ENCODE results near the gene PGAP6. TPM values are rescaled to one million over a fixed set of nuclear protein-coding genes. Genes with fewer than 3 reads are reported as not detected.

The PGAP6 gene
- total and polyA plus RNA-seq, 2 of the 4 experiments (the other 2 are of a cell fraction): 49.1 to 124 TPM

GRCh38 chr16:398561-399339 lies 17.0 kb upstream of the PGAP6 start:
- in situ Hi-C loops (cut with MboI; ENCODE audit: low sequenced_read_pairs) (loop anchor here (10.0 kb wide), 1 partner anchor 246 kb away; the partner anchor contains the start of genes MCRIP2 and WDR90), dilution Hi-C loops (cut with HindIII; ENCODE audit: low sequenced_read_pairs, unreplicated experiment) (no loop called here), intact Hi-C loops (cut with micrococcal nuclease) (loop anchor here (10.0 kb wide), 1 partner anchor 86 kb away; no protein-coding TSS in a partner anchor)
- Histone ChIP-seq H3K27ac (ENCODE audit: insufficient read depth, low read length) (no peak overlapping the region), H3K36me3 (ENCODE audit: control insufficient read depth, insufficient read depth, low read length) (peaks cover 19% of the 10 kb centered on the region), H2AFZ (replicated peaks; ENCODE audit: low read length, poor library complexity) (no peak overlapping the region), H3K4ac (ENCODE audit: low read depth, low read length) (peak overlapping the region; percentile 2; the same call in 1 of the 2 replicates), H3K9me3 (ENCODE audit: control insufficient read depth, insufficient read depth, low read length) (no peaks in the 10 kb centered on the region), H2BK20ac (ENCODE audit: low read depth, low read length) (no peak overlapping the region), H3K4me1 (ENCODE audit: control insufficient read depth, insufficient read depth, low read length) (peaks cover 4% of the 10 kb centered on the region), H2AK5ac (ENCODE audit: low read depth, low read length) (no peak overlapping the region; the same call in 1 of the 2 replicates), H2BK15ac (ENCODE audit: low read depth, low read length) (no peak overlapping the region), H3K27me3 (ENCODE audit: control insufficient read depth, insufficient read depth, low read length) (no peaks in the 10 kb centered on the region), H2BK120ac (ENCODE audit: low read depth, low read length) (no peak overlapping the region), H3K79me1 (ENCODE audit: low read depth in 1 of 2, low read length in 2 of 2) (peaks cover 4 to 43% of the 10 kb centered on the region in 2 experiments), H4K5ac (ENCODE audit: low read depth, low read length) (no peak overlapping the region), H2BK5ac (ENCODE audit: low read depth, low read length, poor library complexity, severe bottlenecking) (no peak overlapping the region), H3K18ac (ENCODE audit: low read depth, low read length) (no peak overlapping the region), H4K20me1 (ENCODE audit: insufficient read depth, low read length) (peaks cover 15% of the 10 kb centered on the region; the same call in 1 of the 2 replicates), H3K4me2 (ENCODE audit: low read depth, low read length) (no peak overlapping the region), H3K23ac (ENCODE audit: low read depth, low read length) (no peak overlapping the region), H3K14ac (replicated peaks; ENCODE audit: low read depth, low read length) (no peak overlapping the region), H3K9ac (ENCODE audit: low read depth, low read length) (no peak overlapping the region), H3K56ac (ENCODE audit: extremely low read depth, insufficient read depth, low read length) (no peak overlapping the region), H3K9me1 (ENCODE audit: insufficient read depth, low read length) (0 out of 2 replicates have a peak, but pooled peaks cover 7% of the 10 kb centered on the region), H4K8ac (ENCODE audit: low read depth in 2 of 2, low read length in 2 of 2) (no peak overlapping the region), H4K91ac (ENCODE audit: insufficient read depth, low read depth, low read length) (no peak overlapping the region), H2AK9ac (replicated peaks; ENCODE audit: low read depth, low read length, poor library complexity) (peak overlapping the region; percentile 89), H3K4me3 (ENCODE audit: insufficient read depth, low read depth, low read length) (no peak overlapping the region)
- 75% methylated on average over 9 of the region's 24 CpGs; no CpG with 5 or more reads in 1 of the 2 experiments for WGBS, 2 experiments (ENCODE audit: extremely low coverage in 2 of 2, insufficient read length in 1 of 2)
- POLR2A ChIA-PET (ENCODE audit: unreplicated experiment): no interaction called here
- no TSS peak for BruUV-seq (replicated peaks)
- TF ChIP-seq CHD1 (IDR thresholded peaks at IDR 0.05; ENCODE audit: low read depth, low read length): no peak
- TF ChIP-seq, protein P1, sequence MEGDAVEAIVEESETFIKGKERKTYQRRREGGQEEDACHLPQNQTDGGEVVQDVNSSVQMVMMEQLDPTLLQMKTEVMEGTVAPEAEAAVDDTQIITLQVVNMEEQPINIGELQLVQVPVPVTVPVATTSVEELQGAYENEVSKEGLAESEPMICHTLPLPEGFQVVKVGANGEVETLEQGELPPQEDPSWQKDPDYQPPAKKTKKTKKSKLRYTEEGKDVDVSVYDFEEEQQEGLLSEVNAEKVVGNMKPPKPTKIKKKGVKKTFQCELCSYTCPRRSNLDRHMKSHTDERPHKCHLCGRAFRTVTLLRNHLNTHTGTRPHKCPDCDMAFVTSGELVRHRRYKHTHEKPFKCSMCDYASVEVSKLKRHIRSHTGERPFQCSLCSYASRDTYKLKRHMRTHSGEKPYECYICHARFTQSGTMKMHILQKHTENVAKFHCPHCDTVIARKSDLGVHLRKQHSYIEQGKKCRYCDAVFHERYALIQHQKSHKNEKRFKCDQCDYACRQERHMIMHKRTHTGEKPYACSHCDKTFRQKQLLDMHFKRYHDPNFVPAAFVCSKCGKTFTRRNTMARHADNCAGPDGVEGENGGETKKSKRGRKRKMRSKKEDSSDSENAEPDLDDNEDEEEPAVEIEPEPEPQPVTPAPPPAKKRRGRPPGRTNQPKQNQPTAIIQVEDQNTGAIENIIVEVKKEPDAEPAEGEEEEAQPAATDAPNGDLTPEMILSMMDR (conservative IDR thresholded peaks at IDR 0.05; ENCODE audit: low read depth, low read length): no peak
- TF ChIP-seq MAFK (IDR thresholded peaks at IDR 0.05; ENCODE audit: low read depth, low read length): no peak
- no peak for TF ChIP-seq MXI1 (IDR thresholded peaks at IDR 0.05; ENCODE audit: borderline replicate concordance, low read depth, low read length)
- no peak for TF ChIP-seq USF2 (IDR thresholded peaks at IDR 0.05; ENCODE audit: low read depth, low read length)
- ATAC-seq (ENCODE audit: low read depth) (no peak), DNase-seq (no peak)
- CTCF ChIA-PET: no interaction called here
